ENCODE data around the gene FOXA1.

The FOXA1 gene

DNA sequence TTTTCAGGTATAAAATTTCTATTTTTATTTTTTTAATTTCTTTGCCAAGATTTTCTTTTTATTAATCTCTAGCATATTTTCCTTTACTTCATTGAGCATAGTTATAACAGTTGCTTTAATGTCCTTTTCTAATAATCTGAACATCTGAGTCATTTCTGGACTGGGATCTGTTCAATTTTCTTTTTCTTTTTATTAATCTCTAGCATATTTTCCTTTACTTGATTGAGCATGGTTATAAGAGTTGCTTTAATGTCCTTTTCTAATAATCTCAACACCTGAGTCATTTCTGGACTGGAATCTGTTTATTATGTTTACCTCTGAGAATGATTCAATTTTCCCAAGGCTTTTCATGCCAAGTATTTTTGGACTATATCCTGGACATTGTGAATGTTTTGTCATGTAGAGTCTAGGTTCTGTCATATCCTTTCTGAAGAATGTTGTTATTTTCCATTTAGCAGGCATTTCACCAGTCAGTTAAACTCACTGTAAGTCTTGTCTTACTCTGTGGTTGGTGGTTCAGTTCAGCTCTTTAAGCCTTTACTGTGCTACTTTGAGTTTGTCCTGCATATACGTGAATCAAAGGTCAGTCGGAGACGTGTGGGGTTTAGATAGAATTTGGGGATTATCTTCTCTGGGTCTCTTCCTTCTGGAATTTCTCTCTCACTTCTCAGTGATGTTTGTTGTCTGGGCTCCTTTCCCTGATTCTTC lies 20.7 kb upstream of the FOXA1 start:
- Mint-ChIP-seq H3K4me1 (ENCODE audit: low read depth) (no peaks in the 10 kb centered on the region), H3K4me3 (no peak overlapping the region), H3K27ac (no peak overlapping the region), H3K27me3 (peaks cover 32% of the 10 kb centered on the region), H3K9me3 (peaks cover 33% of the 10 kb centered on the region), H3K36me3 (ENCODE audit: low read depth) (peaks cover under 1% of the 10 kb centered on the region)

DNA sequence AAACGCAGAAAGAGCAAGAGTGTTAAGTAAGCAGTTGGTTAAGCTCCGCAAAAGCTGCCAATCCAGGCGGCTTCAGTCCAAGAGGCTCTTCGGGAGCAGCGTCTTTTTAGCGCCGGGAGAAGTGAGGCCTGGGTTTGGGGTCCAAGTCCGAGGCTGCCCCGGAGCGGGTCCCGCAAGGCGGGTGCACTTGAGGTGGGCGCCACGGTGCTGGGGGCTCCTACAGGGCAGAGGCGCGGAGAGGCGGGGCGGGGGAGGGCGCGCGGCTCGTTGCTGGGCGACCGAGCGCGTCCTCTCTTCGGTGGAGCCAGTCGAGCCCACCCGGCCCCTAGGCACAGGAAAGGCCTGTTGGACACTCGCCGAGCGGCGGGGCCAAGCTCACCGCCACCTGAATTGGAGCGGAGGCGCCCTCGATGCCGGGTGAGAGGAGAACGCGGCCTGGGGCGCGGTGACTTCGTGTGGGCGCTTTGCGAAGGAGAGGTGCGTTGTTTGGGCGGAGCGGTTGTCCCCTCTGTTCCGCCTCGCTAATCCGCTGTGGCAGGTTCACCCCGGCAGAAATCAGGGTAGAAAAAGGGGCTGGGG lies 16.0 kb upstream of the FOXA1 start:
- H3K27ac Mint-ChIP-seq = no peak overlapping the region
- no peaks in the 10 kb centered on the region for H3K4me1 Mint-ChIP-seq (ENCODE audit: low read depth)
- H3K4me3 Mint-ChIP-seq = no peak overlapping the region
- H3K36me3 Mint-ChIP-seq (ENCODE audit: low read depth) = peaks cover 4% of the 10 kb centered on the region
- peaks cover 37% of the 10 kb centered on the region for H3K9me3 Mint-ChIP-seq
- peaks cover 41% of the 10 kb centered on the region for H3K27me3 Mint-ChIP-seq

DNA sequence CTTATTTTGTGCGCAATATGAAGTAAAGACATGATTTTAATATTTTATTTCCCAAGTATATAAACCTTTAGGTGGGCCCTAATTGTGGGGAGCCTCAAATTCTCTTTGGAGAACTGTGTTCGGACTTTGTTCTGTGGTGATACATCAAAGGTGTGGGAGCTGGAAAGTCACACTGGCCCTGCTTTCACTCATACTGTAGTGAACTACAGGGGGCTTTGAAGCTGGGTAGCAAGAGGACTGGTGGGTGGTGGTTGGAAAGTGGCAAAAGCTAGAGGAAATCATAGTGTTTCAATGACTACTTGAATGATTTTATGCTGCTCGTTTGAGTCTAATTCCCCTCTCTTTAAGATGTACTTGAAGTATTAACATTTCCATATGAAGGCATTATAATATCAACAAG lies 13.6 kb upstream of the FOXA1 start:
- Mint-ChIP-seq H3K36me3 (ENCODE audit: low read depth) (peaks cover 4% of the 10 kb centered on the region), H3K4me3 (no peak overlapping the region), H3K27me3 (peaks cover 37% of the 10 kb centered on the region), H3K9me3 (peaks cover 21% of the 10 kb centered on the region), H3K4me1 (ENCODE audit: low read depth) (no peaks in the 10 kb centered on the region), H3K27ac (no peak overlapping the region)

DNA sequence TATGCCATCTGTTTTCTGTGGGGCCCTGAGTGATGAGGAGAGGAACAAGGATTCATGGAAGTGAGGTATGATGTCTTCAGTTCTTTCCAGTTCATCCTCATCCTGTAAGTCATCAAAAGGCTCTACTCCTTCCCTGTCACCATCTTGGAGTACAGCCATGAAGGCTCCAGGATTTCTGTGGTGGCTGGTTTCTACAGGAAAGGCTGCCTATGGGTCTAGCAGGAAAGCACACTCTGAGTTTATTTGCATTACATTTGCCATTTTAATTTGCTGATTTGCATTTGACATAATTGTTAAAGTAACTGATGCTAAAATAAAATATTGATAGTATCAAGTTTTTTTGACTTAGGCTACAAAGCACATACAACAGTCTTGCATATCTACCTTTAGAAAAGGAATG lies 11.6 kb upstream of the FOXA1 start:
- Mint-ChIP-seq H3K27me3 (peaks cover 46% of the 10 kb centered on the region), H3K9me3 (peaks cover 13% of the 10 kb centered on the region), H3K4me1 (ENCODE audit: low read depth) (no peaks in the 10 kb centered on the region), H3K27ac (no peak overlapping the region), H3K4me3 (no peak overlapping the region), H3K36me3 (ENCODE audit: low read depth) (peaks cover 4% of the 10 kb centered on the region)

DNA sequence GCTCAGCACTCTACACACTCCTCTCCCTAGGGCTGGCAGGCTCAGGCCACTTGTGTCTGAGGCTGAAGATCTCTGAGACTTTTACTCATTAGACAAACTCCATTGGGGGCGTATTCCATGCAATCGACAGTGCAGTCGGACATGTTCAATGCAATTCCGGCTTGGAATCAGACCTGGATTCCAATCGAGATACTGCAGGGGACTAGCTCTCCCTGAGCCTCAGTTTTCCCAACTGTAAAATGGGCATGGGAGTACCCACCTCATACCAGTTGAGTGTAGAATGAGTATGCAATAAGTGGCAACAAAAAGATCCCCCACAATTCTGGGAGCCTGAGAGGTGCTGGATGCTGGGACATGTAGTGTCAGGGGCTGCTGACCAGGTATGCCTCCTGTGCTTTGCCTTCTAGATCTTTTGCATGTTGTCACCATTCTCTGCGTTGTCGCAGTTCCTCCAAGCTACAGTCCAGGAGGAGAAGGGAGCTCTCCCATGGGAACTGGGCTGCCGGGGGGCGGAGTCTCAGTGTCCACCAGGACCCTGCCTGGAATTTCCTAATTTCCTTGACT lies 8.7 kb upstream of the FOXA1 start:
- Mint-ChIP-seq H3K27ac (no peak overlapping the region), H3K4me1 (ENCODE audit: low read depth) (peaks cover 8% of the 10 kb centered on the region), H3K27me3 (peaks cover 53% of the 10 kb centered on the region), H3K4me3 (no peak overlapping the region), H3K36me3 (ENCODE audit: low read depth) (peaks cover 8% of the 10 kb centered on the region), H3K9me3 (peaks cover 3% of the 10 kb centered on the region)

DNA sequence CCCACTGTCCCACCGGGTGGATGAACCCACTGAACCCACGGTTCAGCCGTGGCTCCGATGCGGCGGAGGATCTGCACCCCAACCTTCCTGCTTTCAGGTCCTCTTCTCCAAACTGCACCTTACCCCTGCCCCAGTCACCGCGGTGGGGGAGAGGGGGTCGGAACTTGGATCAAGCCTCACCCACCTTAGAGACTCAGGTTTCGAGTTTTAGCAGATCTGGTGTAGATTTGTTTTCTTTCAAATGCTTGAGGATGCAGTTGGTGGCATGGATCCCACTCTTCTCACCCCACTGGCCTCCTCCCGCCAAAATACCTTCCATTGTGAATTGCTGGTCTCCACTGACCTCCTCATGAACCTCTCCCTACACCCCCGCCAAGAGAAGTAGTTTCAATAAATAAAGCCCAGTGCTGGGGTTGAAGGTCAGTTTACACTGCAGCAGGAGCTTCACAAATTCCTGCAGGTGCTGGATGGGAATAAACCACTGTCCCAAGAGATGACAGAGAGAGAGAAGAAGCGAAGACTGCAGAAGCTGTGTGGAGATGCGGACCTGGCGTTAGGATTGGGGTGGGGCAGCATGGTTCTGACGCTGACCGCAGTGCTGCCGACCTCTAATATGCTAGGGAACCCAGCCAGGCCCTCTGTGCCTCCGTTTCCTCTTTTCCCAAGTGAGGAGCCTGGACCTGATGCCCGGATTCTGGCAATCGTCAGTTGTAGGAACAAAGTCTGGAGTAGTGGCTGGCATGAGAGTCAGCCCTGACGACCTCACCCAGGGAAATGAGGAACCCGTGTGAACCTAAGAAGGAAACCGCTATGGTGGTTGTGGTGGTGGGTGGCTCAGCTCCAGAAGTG lies 7.8 kb upstream of the FOXA1 start:
- H3K4me1 Mint-ChIP-seq (ENCODE audit: low read depth) = peaks cover 8% of the 10 kb centered on the region
- peaks cover 58% of the 10 kb centered on the region for H3K27me3 Mint-ChIP-seq
- peaks cover 8% of the 10 kb centered on the region for H3K36me3 Mint-ChIP-seq (ENCODE audit: low read depth)
- H3K4me3 Mint-ChIP-seq = no peak overlapping the region
- peaks cover 3% of the 10 kb centered on the region for H3K9me3 Mint-ChIP-seq
- H3K27ac Mint-ChIP-seq = no peak overlapping the region

DNA sequence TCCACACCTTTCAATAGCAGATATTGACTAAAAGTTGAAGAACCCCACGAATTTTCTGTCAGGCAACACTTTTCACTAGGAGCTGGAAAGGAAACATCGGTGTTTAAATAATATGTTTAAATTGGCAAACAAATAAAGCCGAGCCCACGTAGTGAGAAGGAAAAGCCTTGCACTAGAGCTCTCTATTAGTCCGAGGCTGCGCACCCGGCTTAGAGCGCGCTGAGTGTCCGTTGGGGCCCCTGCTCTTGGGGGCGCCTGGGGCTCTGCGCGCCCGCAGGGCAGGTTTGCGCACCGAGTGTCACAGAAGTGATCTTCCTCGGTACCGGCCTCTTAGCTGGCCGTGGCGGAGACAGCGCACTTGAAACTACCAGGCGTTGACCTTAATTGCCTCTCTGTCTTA lies 6.8 kb upstream of the FOXA1 start:
- Mint-ChIP-seq H3K36me3 (ENCODE audit: low read depth) (peaks cover 8% of the 10 kb centered on the region), H3K4me3 (no peak overlapping the region), H3K27me3 (peaks cover 68% of the 10 kb centered on the region), H3K9me3 (peaks cover 3% of the 10 kb centered on the region), H3K4me1 (ENCODE audit: low read depth) (peaks cover 15% of the 10 kb centered on the region), H3K27ac (no peak overlapping the region)

DNA sequence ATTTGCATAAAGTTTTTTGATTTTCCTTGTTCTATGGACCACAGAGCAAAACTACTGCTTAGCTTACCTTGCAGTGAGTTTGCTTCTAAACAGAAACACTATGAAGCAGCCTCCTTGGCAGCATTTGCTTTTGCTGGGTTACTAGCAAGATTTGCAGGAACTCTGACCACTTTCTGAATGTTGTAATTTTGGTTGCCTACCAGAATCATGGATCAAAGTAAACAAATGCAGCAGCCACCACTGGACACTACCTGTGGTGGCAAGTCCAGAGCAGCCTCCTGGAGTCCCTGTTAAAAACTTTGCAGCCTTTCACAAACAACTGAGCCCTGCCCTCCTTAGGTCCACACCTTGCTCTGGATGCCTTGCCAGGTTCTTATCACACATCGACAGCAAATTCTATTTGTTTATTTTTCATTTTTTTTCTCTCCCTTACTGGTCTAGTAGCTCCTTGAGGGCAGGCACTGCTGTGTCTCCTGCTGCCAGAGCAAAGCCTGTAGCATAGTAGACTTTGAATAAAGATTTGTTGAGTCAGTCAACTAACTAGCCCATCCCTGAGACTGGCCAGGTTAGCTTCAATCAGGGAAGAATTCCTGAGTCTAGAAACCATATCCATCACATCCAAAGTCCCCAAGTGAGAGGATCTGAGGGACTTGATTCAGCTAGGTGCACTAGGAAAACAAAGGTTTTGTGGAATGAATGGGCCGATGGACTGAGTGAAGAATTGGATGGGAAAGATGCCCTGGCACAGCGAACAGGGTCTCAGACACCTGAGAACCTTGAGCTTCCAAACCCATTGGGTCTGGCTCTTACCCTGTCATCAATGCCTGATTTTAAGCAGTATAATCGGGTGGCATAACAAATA lies 6.1 kb upstream of the FOXA1 start:
- H3K4me1 Mint-ChIP-seq (ENCODE audit: low read depth) = peaks cover 21% of the 10 kb centered on the region
- H3K9me3 Mint-ChIP-seq = peaks cover 3% of the 10 kb centered on the region
- peaks cover 75% of the 10 kb centered on the region for H3K27me3 Mint-ChIP-seq
- no peak overlapping the region for H3K4me3 Mint-ChIP-seq
- no peak overlapping the region for H3K27ac Mint-ChIP-seq
- peaks cover 8% of the 10 kb centered on the region for H3K36me3 Mint-ChIP-seq (ENCODE audit: low read depth)

DNA sequence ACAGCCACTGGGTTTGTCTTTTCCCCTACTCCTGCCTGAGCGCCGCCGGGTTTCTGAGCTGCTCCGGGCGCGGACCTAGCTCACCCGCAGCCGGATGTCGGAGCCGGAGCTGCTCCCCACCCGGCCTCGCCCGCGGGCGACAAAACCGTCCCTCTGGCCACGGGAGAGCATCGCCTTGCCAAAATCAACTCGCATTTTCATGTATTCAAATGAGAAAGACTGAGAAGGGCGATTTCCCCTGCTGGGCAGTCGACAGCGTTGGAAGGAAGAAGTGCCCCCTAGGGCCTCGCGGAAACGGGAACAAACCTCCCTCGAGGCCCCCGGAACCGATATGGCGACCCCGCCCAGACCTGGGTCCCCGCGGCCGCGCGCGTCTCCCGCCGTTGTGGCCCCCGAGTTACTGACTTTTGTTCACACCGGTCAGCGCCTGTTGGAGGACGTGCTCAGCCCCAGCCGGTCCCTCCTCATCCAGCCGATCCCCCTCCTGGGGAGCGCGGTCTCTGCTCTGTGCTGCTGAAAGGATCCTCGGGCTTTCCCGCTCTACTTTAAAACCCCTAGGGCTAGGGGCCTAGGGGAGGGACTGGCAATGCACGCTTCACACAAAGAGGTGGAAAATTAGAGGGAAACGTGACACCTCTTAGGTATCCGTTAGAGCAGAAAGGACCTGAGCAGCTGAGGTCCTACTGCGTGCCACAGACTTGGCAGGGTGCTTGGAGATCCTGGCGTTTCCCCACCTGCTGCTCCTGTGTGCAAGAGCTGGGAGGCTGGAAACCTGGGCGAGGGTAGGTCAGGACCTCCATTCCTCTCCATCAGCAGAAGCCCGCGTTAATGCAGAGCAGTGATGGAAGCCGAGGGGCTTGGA lies 4.7 kb upstream of the FOXA1 start:
- peaks cover 81% of the 10 kb centered on the region for H3K27me3 Mint-ChIP-seq

DNA sequence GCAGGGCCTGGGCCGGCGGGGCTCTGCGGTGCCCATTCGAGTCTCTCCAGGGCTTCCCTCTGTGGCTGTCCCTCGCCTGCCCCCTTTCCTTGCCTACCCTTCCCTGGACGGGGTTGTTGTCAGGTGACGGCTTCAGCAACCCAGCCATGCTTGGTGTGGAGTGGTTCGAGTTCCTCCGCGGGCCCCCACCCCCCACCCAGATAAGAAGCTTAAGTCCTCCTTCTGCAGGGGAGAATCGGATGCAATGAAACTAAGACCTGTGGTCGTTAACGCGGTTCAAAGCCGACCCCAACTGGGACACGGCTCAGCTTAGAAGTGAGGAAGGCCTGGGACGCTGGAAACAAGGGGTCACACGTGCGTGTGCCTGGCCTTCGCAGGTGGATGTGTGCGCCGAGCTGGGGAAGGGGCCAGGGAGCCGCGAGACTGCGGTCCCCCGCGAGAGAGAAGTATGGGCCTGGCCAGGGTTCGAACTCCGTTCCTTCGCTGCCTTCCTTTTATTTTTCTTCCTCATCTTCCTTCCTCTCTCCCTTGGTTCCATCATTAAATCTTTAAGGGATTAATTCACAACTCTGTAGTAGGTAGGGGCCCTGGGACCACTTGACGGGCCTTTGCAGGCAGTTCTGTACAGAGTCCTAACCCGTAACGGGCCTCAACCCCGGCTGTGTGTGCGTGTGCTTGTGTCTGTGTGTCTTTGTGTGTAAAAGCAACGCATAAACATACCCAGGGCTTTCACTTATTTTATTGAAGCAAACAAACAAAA lies 3.9 kb upstream of the FOXA1 start:
- Mint-ChIP-seq H3K4me3 (no peak overlapping the region), H3K36me3 (ENCODE audit: low read depth) (peaks cover 12% of the 10 kb centered on the region), H3K4me1 (ENCODE audit: low read depth) (peaks cover 33% of the 10 kb centered on the region), H3K27me3 (peaks cover 84% of the 10 kb centered on the region), H3K9me3 (peaks cover 3% of the 10 kb centered on the region), H3K27ac (no peak overlapping the region)

More for the DNA sequence above, 4.7 kb upstream of the FOXA1 start:
- Mint-ChIP-seq H3K4me1 (ENCODE audit: low read depth) (peaks cover 28% of the 10 kb centered on the region), H3K4me3 (no peak overlapping the region), H3K36me3 (ENCODE audit: low read depth) (peaks cover 8% of the 10 kb centered on the region), H3K9me3 (peaks cover 3% of the 10 kb centered on the region), H3K27ac (no peak overlapping the region)

DNA sequence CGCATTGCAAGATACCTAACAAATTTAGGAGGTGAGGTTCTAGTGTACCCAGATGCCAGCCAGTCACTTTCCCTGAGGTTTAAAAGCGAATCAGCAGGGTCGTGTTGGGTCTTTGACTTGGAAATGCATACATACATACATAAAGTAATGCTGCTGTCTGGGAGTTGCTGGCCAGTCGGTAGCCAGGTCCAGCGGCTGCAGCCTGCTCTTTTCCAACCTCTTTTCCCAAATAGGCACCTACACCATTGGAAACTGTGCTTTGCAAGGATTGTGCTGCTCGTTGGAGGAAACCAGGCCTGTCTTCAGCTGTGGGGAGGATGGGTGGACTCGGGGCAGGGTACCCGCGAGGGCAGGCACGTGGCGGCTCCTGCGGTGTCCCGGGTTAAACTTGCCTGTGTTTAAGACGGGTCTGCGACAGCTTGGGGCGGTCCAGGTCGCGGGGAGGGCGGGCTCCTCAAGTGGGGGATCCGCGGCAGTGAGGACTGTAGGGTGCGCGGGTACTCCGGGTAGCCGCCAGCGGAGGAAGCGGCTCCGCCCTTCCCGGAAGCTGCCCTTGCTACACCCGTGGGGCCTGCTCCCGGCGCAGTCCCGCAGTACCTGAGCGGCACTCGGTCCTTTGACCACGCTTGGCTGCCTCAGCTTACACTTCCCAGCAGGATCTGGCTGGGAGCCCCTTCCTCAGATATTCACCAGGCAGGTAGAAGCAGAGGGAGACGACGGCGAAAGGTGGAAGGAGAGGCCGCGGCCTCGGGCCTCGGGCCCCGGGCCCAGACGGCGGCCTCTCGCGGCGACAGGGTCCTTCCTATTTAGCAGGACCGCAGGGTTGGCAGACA lies 3.1 kb upstream of the FOXA1 start:
- peaks cover 33% of the 10 kb centered on the region for H3K4me1 Mint-ChIP-seq (ENCODE audit: low read depth)

DNA sequence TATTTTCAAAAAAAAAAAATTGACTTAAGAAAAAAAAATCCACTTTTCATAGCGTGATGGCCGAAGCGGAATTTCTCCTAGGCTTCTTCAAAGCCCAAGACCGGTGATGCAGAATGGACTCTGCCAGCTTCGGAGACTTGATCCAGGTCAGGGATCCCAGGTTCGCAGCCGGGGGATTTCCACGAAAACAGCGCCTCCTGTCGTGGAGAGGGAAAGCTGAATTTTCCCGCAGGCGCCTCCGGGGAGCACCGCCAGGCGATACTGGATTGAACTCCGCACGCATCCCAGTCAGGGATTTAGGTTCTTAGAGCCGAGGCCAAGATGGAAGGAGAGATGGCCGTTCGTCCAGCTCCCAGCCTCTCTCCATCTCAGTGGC lies 2.5 kb upstream of the FOXA1 start:
- Mint-ChIP-seq H3K27ac (no peak overlapping the region), H3K36me3 (ENCODE audit: low read depth) (peaks cover 15% of the 10 kb centered on the region), H3K9me3 (peaks cover 3% of the 10 kb centered on the region), H3K4me1 (ENCODE audit: low read depth) (peaks cover 33% of the 10 kb centered on the region), H3K27me3 (peaks cover 85% of the 10 kb centered on the region), H3K4me3 (no peak overlapping the region)

More for the DNA sequence above, 3.1 kb upstream of the FOXA1 start:
- Mint-ChIP-seq H3K36me3 (ENCODE audit: low read depth) (peaks cover 13% of the 10 kb centered on the region), H3K4me3 (no peak overlapping the region), H3K27me3 (peaks cover 84% of the 10 kb centered on the region), H3K9me3 (peaks cover 3% of the 10 kb centered on the region), H3K27ac (no peak overlapping the region)
